K562 (cell line): Measurements from ENCODE around the gene SAP25. TPM values are rescaled to one million over a fixed set of nuclear protein-coding genes. Genes with fewer than 3 reads are reported as not detected.
"Not testable (repeated sequence)": the region's sequence is repeated elsewhere in the genome, so short reads cannot be mapped to it uniquely, and the experiment has no call there.

Experiments
- ATAC-seq: fragments of 200-7000 bp; cut with Tn5 transposase; 3 replicates; pipeline ENCODE4 v1.9.1; 2020; ENCODE audit warnings: moderate library complexity
- BruUV-seq: library from RNA; stranded (reverse); fragments of 400-500 nt; replicated peaks from 2 replicates; lab custom pipeline; 2021; lab: Mats Ljungman, UMichigan
- CTCF ChIA-PET: fragments of 300-600 bp; formaldehyde crosslinking; extraction: SDS; loops from one replicate; lab custom pipeline; 2021; ENCODE audit warnings: low intra/inter-chr PET ratio; lab: Yijun Ruan, JAX
- POLR2A ChIA-PET: fragments of 300-600, 350-650 bp; sonication (Branson Sonifier 250); formaldehyde crosslinking; extraction: SDS; loops from one replicate; lab custom pipeline; 2021; ENCODE audit warnings: antibody characterized with exemption, inconsistent platforms; lab: Yijun Ruan, JAX
- DNase-seq, 4 experiments: peaks; one replicate each; pipeline versions ENCODE4 v3.0.0 to v3.0.0-alpha.2; 2011 to 2018; ENCODE audit warnings: low spot score in 3 of 4, mixed read lengths in 3 of 4; ENCODE audit errors: extremely low read depth in 1 of 4
- FAIRE-seq: peaks from 2 replicates; lab custom pipeline; 2011; peaks lifted over from hg19 to GRCh38; lab: Jason Lieb, UNC
- H2AFZ ChIP-seq: 2 replicates; pipeline ENCODE4 v1.6.0; 2011; ENCODE audit warnings: low read depth, low read length, control low read depth, inconsistent platforms
- H3K27ac ChIP-seq: fragments of 200-600 bp; 3 replicates; pipeline ENCODE4 v1.8.0; 2011; ENCODE audit warnings: low read depth, mild to moderate bottlenecking, control low read depth, inconsistent platforms, low read length, moderate library complexity, mixed read lengths; ENCODE audit errors: extremely low read depth
- H3K27me3 ChIP-seq, 2 experiments: fragments of 300-600 bp in 1 of 2; 2 replicates in 1 of 2; 3 replicates in 1 of 2; pipeline versions ENCODE4 v1.6.0 to v1.8.0; 2011; ENCODE audit warnings: inconsistent platforms in 2 of 2, low read length in 2 of 2, mild to moderate bottlenecking in 1 of 2, mixed read lengths in 1 of 2, moderate library complexity in 1 of 2; ENCODE audit not compliant: control insufficient read depth in 2 of 2, insufficient read depth in 2 of 2
- H3K36me3 ChIP-seq: fragments of 300-600 bp; 3 replicates; pipeline ENCODE4 v1.8.0; 2011; ENCODE audit warnings: mild to moderate bottlenecking, low read length, inconsistent platforms; ENCODE audit not compliant: control insufficient read depth, insufficient read depth
- H3K4me1 ChIP-seq, 2 experiments: fragments of 200-600 bp in 1 of 2; replicated peaks in 1 of 2; 2 replicates in 1 of 2; 3 replicates in 1 of 2; pipeline versions ENCODE4 v1.5.1 to v1.8.0; 2011; ENCODE audit warnings: inconsistent platforms in 2 of 2, low read length in 2 of 2, mild to moderate bottlenecking in 1 of 2, mixed read lengths in 1 of 2, moderate library complexity in 1 of 2; ENCODE audit not compliant: control insufficient read depth in 2 of 2, insufficient read depth in 2 of 2
- H3K4me2 ChIP-seq: 2 replicates; pipeline ENCODE4 v1.6.1; 2011; ENCODE audit warnings: low read length, control low read depth, inconsistent platforms, mixed read lengths; ENCODE audit not compliant: insufficient read depth
- H3K4me3 ChIP-seq: fragments of 200-600 bp; sonication (generic), shearing (Covaris generic); 2 replicates; pipeline ENCODE4 v1.5.1; 2016; ENCODE audit warnings: control low read depth, inconsistent platforms
- H3K79me2 ChIP-seq: fragments of 200-600 bp; 3 replicates; pipeline ENCODE4 v1.8.0; 2011; ENCODE audit warnings: low read length, inconsistent platforms; ENCODE audit not compliant: control insufficient read depth, insufficient read depth
- H3K9ac ChIP-seq, 2 experiments: 2 replicates each; pipeline versions ENCODE4 v1.6.0 to v1.6.1; 2011; ENCODE audit warnings: low read depth in 2 of 2, low read length in 2 of 2, control low read depth in 1 of 2, inconsistent platforms in 1 of 2, mild to moderate bottlenecking in 1 of 2, mixed read lengths in 1 of 2; ENCODE audit not compliant: insufficient read depth in 1 of 2
- H3K9me1 ChIP-seq: one replicate; pipeline ENCODE4 v1.6.0; 2011; ENCODE audit warnings: inconsistent platforms, mild to moderate bottlenecking, low read length, moderate library complexity; ENCODE audit not compliant: control insufficient read depth, insufficient read depth
- H3K9me3 ChIP-seq: replicated peaks from 2 replicates; pipeline ENCODE4 v1.5.1; 2011; ENCODE audit warnings: low read depth, low read length, inconsistent platforms; ENCODE audit not compliant: control insufficient read depth, insufficient read depth
- H4K20me1 ChIP-seq: replicated peaks from 2 replicates; pipeline ENCODE4 v1.6.1; 2011; ENCODE audit warnings: low read length, inconsistent platforms, mixed read lengths; ENCODE audit not compliant: control insufficient read depth, insufficient read depth
- BCOR ChIP-seq: fragments of 450-650 bp; IDR thresholded peaks from 2 replicates; pipeline ENCODE4 v1.6.1; 2016
- HLTF ChIP-seq: fragments of 450-650 bp; IDR thresholded peaks from 2 replicates; pipeline ENCODE4 v1.6.1; 2016
- POLR2G ChIP-seq: fragments of 200-400 bp; formaldehyde crosslinking; IDR thresholded peaks from 2 replicates; pipeline ENCODE4 v1.6.1; 2017; ENCODE audit warnings: low read depth, mild to moderate bottlenecking, antibody characterized with exemption, low read length, moderate library complexity
- SMARCA5 ChIP-seq: fragments of 450-650 bp; IDR thresholded peaks from 2 replicates; pipeline ENCODE4 v1.6.1; 2016
- TARDBP ChIP-seq: fragments of 450-650 bp; IDR thresholded peaks from 2 replicates; pipeline ENCODE4 v1.6.1; 2016
- ZNF197 ChIP-seq: fragments of 200-800 bp; sonication (Bioruptor generic); IDR thresholded peaks from 2 replicates; pipeline ENCODE4 v1.6.1; 2016; ENCODE audit warnings: low read depth, missing genetic modification characterization, missing compliant biosample characterization
- WGBS: fragments of 100-300 bp; shearing (Covaris generic); methylation state at CpG from one replicate; pipeline ENCODE4 v1.1.6; 2016; ENCODE audit warnings: low coverage, mixed read lengths; ENCODE audit not compliant: insufficient coverage; ENCODE audit errors: missing lambda C conversion rate; 5-methylcytosine and 5-hydroxymethylcytosine counted together
- in situ Hi-C: fragments of 300-500 bp; cut with MboI; formaldehyde crosslinking; loops from 4 replicates; pipeline ENCODE4 v1.15.0; 2018; ENCODE audit warnings: inconsistent platforms, mixed read lengths
- intact Hi-C: fragments of 100-400 bp; cut with micrococcal nuclease; formaldehyde crosslinking; loops from 2 replicates; pipeline ENCODE4 v1.14.2; 2022
- polyA plus RNA-seq, 8 experiments: library from polyadenylated mRNA; depleted of rRNA in 4 of 8; stranded (reverse) in 5 of 8; unstranded in 3 of 8; fragments of >200 nt; fragmentation: Nextera tagmentation in 2 of 8; fragmentation: Illumina TruSeq in 1 of 8; extraction: Ambion mirVana in 2 of 8; extraction: Trizol in 1 of 8; gene quantifications; 2 replicates each; pipeline versions ENCODE4 v1.2.1 to v1.2.3, GENCODE V29; 2011 to 2014; ENCODE audit warnings: inconsistent platforms in 1 of 8, missing spikeins in 1 of 8
- total RNA-seq, 7 experiments: library from RNA; depleted of rRNA in 6 of 7; stranded (reverse); fragments of >200 nt in 6 of 7; fragmentation: Illumina TruSeq in 2 of 7; extraction: Trizol in 2 of 7; gene quantifications; 2 replicates each; pipeline versions ENCODE4 v1.2.1 to v1.2.3, GENCODE V29; 2011 to 2021; ENCODE audit warnings: low replicate concordance in 1 of 7
- TF ChIP-seq, protein P1 (sequence below): sonication (generic); formaldehyde crosslinking; IDR thresholded peaks from 2 replicates; pipeline ENCODE4 v1.9.0; 2022; ENCODE audit warnings: mild to moderate bottlenecking, missing genetic modification reagents

The SAP25 gene
- total and polyA plus RNA-seq, 9 of the 15 experiments (the other 6 are each of a cell fraction or from before 2014, with no cell fraction given) = 0.13 to 5.3 (median 0.78) TPM; not detected in 1

DNA sequence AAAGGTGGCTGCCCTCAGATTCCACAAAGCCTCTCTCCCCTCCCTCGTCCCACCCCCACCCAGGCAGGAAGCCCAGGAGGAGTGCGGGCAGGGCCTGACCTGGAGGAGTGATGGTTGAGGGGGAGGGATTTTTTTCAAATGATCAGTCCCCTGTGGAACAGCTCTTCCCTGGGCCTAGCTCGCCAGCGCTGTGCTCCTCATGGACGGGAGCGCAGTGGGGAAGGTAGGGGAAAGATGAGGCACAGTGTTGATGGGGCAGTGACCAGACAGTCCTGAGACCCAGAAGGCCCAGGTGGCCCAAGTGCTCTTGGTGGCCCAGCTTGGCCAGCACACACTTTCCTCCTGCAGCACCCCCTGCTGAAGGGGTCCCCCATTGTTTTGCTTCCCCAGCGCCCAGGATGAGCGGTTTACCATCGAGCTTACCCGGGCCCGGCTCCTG is 8.5 kb downstream of the SAP25 start:
- FAIRE-seq = no peak

DNA sequence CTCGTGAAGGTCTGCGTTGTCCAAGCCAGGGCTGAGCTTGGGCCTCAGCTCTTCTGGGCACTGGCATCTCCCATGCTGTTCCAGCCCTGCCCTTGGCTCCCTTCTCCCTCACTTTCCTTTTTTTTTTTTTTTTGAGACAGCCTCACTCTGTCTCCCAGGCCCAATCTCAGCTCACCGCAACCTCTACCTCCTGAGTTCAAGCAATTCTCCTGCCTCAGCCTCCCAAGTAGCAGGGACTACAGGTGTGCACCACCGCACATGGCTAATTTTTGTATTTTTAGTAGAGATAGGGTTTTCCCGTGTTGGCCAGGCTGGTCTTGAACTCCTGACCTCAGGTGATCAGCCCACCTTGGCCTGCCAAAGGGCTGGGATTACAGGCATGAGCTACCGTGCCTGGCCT is 9.3 kb downstream of the SAP25 start:
- CTCF ChIA-PET = interaction anchor here (0.7 to 1.9 kb wide), 4 partner anchors 23 to 161 kb away, joined by 3 to 9 read pairs (median 5); no protein-coding TSS in a partner anchor
- POLR2A ChIA-PET = interaction anchor here (0.7 to 1.2 kb wide), 3 partner anchors 20 to 1999 kb away, joined by 3 to 6 read pairs (median 3); partner anchors contain the start of genes FBXO24 and LRCH4

More for the DNA sequence above, 8.5 kb downstream of the SAP25 start:
- no peaks in the 10 kb centered on the region for H3K79me2 ChIP-seq
- intact Hi-C loops = loop anchor here (2.0 kb wide), 1 partner anchor 160 kb away; no protein-coding TSS in a partner anchor
- CTCF ChIA-PET = interaction anchor here (1.9 kb wide), 1 partner anchor 23 kb away, joined by 5 read pairs; no protein-coding TSS in a partner anchor
- in situ Hi-C loops = loop anchor here (25.0 kb wide), 1 partner anchor 103 kb away; the partner anchor contains the start of gene SPACDR
- H3K9me3 ChIP-seq = no peaks in the 10 kb centered on the region
- TSS peak; percentile 24 for BruUV-seq
- peaks cover 4% of the 10 kb centered on the region for H3K9me1 ChIP-seq
- H3K36me3 ChIP-seq = peaks cover 12% of the 10 kb centered on the region; the same call in 1 of the 3 replicates
- peaks cover 6 to 51% of the 10 kb centered on the region in 2 experiments; a peak in 4 of 5 replicates for H3K4me1 ChIP-seq
- H3K4me3 ChIP-seq = no peak overlapping the region
- TF ChIP-seq POLR2G (peak; percentile 34), ZNF197 (no peak)
- TF ChIP-seq, all 486 proteins: peak for 1
- POLR2A ChIA-PET = interaction anchor here (0.6 kb wide), 2 partner anchors 135 to 150 kb away, joined by 3 read pairs; partner anchors contain the start of gene MEPCE
- no peaks in the 10 kb centered on the region for H4K20me1 ChIP-seq
- H3K9ac ChIP-seq = peak overlapping the region in 1 of 2 experiments; percentile 77; a peak in 2 of 4 replicates
- H3K4me2 ChIP-seq = no peak overlapping the region
- H3K27ac ChIP-seq = no peak overlapping the region
- ATAC-seq = no peak
- 73% methylated on average over 11 of the region's 11 CpGs for WGBS
- no peak overlapping the region for H2AFZ ChIP-seq
- H3K27me3 ChIP-seq = no peaks in the 10 kb centered on the region
- DNase-seq = no peak

More for the DNA sequence above, 9.3 kb downstream of the SAP25 start:
- H3K4me1 ChIP-seq = peaks cover 6 to 43% of the 10 kb centered on the region in 2 experiments; a peak in 4 of 5 replicates
- not testable (repeated sequence) for H3K27me3 ChIP-seq, H3K4me3 ChIP-seq, H3K9ac ChIP-seq
- peak; percentile 64; the same call in 1 of the 2 replicates for TF ChIP-seq SMARCA5
- TF ChIP-seq TARDBP = 0 out of 2 replicates have a peak, but pooled peaks have one; percentile 7
- TF ChIP-seq HLTF = 0 out of 2 replicates have a peak, but pooled peaks have one; percentile 17
- TF ChIP-seq BCOR = peak; percentile 77
- TF ChIP-seq, protein P1, sequence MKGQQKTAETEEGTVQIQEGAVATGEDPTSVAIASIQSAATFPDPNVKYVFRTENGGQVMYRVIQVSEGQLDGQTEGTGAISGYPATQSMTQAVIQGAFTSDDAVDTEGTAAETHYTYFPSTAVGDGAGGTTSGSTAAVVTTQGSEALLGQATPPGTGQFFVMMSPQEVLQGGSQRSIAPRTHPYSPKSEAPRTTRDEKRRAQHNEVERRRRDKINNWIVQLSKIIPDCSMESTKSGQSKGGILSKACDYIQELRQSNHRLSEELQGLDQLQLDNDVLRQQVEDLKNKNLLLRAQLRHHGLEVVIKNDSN (CRISPR knock-in tag) = 0 out of 2 replicates have a peak, but pooled peaks have one; percentile 5
- TF ChIP-seq, all 486 proteins: peak for 5; not testable (repeated sequence) for 481
- H3K9me1 ChIP-seq, ATAC-seq, H2AFZ ChIP-seq, H4K20me1 ChIP-seq, H3K9me3 ChIP-seq, DNase-seq, H3K27ac ChIP-seq, H3K79me2 ChIP-seq, H3K4me2 ChIP-seq, BruUV-seq: not testable (repeated sequence)
- 66% methylated on average over 3 of the region's 6 CpGs for WGBS
- FAIRE-seq = peak; percentile 62
- H3K36me3 ChIP-seq = peaks cover 13% of the 10 kb centered on the region; the same call in 1 of the 3 replicates
- in situ Hi-C loops = loop anchor here (25.0 kb wide), 1 partner anchor 102 kb away; the partner anchor contains the start of gene SPACDR
- intact Hi-C loops = loop anchor here (1.0 to 2.0 kb wide), 2 partner anchors 127 to 160 kb away; no protein-coding TSS in a partner anchor
